Measurements from ENCODE around the gene ITGB4. TPM values are rescaled to one million over a fixed set of nuclear protein-coding genes. Genes with fewer than 3 reads are reported as not detected.

ITGB4 gene
- total RNA-seq, 2 donors from 2014 or later, result 3.4 to 5.1 TPM

- Histone ChIP-seq H3K4me1 (ENCODE audit: control insufficient read depth, insufficient read depth, low read length) (no peaks in the 10 kb centered on the region), H3K27ac (ENCODE audit: low read depth, low read length) (no peak overlapping the region), H3K9ac (ENCODE audit: extremely low read depth, low read length, poor library complexity, severe bottlenecking) (no peak overlapping the region), H3K4me3 (ENCODE audit: low read length) (no peak overlapping the region), H3K9me3 (ENCODE audit: control insufficient read depth, low read length) (no peaks in the 10 kb centered on the region), H3K36me3 (ENCODE audit: control insufficient read depth, insufficient read depth, low read length) (peaks cover 22% of the 10 kb centered on the region), H3K27me3 (ENCODE audit: control insufficient read depth, insufficient read depth, low read length, poor library complexity, severe bottlenecking) (no peaks in the 10 kb centered on the region)
- Mint-ChIP-seq H3K27ac (no peak overlapping the region), H3K27me3 (ENCODE audit: insufficient read depth) (no peaks in the 10 kb centered on the region), H3K36me3 (ENCODE audit: low read depth) (peaks cover 16% of the 10 kb centered on the region), H3K9me3 (no peaks in the 10 kb centered on the region), H3K4me3 (no peak overlapping the region), H3K4me1 (peaks cover 21% of the 10 kb centered on the region)
- DNase-seq, result no peak
- TF ChIP-seq, protein P1, sequence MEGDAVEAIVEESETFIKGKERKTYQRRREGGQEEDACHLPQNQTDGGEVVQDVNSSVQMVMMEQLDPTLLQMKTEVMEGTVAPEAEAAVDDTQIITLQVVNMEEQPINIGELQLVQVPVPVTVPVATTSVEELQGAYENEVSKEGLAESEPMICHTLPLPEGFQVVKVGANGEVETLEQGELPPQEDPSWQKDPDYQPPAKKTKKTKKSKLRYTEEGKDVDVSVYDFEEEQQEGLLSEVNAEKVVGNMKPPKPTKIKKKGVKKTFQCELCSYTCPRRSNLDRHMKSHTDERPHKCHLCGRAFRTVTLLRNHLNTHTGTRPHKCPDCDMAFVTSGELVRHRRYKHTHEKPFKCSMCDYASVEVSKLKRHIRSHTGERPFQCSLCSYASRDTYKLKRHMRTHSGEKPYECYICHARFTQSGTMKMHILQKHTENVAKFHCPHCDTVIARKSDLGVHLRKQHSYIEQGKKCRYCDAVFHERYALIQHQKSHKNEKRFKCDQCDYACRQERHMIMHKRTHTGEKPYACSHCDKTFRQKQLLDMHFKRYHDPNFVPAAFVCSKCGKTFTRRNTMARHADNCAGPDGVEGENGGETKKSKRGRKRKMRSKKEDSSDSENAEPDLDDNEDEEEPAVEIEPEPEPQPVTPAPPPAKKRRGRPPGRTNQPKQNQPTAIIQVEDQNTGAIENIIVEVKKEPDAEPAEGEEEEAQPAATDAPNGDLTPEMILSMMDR (conservative IDR thresholded peaks at IDR 0.05), result no peak
- WGBS, 2 experiments (ENCODE audit: insufficient coverage in 1 of 2, insufficient read length in 1 of 2), result 84 to 94% methylated on average over 6 to 11 of the region's 12 CpGs
Measured at GRCh38 chr17:75773121-75773807, 52.0 kb downstream of the ITGB4 start.

- TF ChIP-seq, protein P1 (conservative IDR thresholded peaks at IDR 0.05), result peak; percentile 68
- H3K4me1 ChIP-seq (ENCODE audit: control insufficient read depth, insufficient read depth, low read length), result no peaks in the 10 kb centered on the region
- Mint-ChIP-seq H3K9me3 (no peaks in the 10 kb centered on the region), H3K36me3 (ENCODE audit: low read depth) (peaks cover 22% of the 10 kb centered on the region), H3K27me3 (ENCODE audit: insufficient read depth) (no peaks in the 10 kb centered on the region), H3K4me3 (no peak overlapping the region), H3K27ac (no peak overlapping the region), H3K4me1 (peaks cover 23% of the 10 kb centered on the region)
- DNase-seq, result peak; percentile 92
- H3K27ac ChIP-seq (ENCODE audit: low read depth, low read length), result no peak overlapping the region
- H3K9ac ChIP-seq (ENCODE audit: extremely low read depth, low read length, poor library complexity, severe bottlenecking), result no peak overlapping the region
- no peaks in the 10 kb centered on the region for H3K27me3 ChIP-seq (ENCODE audit: control insufficient read depth, insufficient read depth, low read length, poor library complexity, severe bottlenecking)
- 86 to 93% methylated on average over 7 to 15 of the region's 15 CpGs for WGBS, 2 experiments (ENCODE audit: insufficient coverage in 1 of 2, insufficient read length in 1 of 2)
- H3K36me3 ChIP-seq (ENCODE audit: control insufficient read depth, insufficient read depth, low read length), result peaks cover 29% of the 10 kb centered on the region
- H3K9me3 ChIP-seq (ENCODE audit: control insufficient read depth, low read length), result no peaks in the 10 kb centered on the region
- no peak overlapping the region for H3K4me3 ChIP-seq (ENCODE audit: low read length)
Measured at GRCh38 chr17:75773808-75774470, 52.7 kb downstream of the ITGB4 start.

DNA sequence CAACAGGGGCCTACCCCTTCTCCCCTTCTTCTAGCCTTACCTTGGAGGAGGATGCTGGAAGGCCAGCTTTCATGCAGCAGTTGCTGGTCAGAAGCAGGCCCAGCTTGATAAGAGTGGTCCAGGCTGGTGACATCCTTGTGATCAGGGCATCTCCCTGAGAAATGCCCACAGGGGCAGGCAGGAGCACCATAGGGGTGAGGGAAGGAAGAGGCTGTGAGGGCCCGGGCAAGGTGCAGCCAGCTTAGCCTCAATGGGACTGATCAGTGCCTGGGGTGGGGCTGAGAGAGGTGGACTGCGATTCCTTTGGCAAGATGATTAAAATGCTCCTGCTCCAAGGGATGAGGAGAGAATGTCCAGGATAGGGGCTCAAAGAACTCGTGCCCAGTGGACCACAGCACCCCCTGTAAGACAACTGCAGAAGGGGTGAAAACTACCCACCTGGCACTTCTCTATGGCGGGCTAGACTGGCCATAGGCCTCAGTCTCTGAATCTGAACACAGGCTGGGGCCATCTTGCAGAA, 53.3 kb downstream of the ITGB4 start:
- TF ChIP-seq, protein P1 (conservative IDR thresholded peaks at IDR 0.05), result no peak
- Histone ChIP-seq H3K4me3 (ENCODE audit: low read length) (no peak overlapping the region), H3K4me1 (ENCODE audit: control insufficient read depth, insufficient read depth, low read length) (no peaks in the 10 kb centered on the region), H3K9ac (ENCODE audit: extremely low read depth, low read length, poor library complexity, severe bottlenecking) (no peak overlapping the region), H3K27ac (ENCODE audit: low read depth, low read length) (no peak overlapping the region), H3K36me3 (ENCODE audit: control insufficient read depth, insufficient read depth, low read length) (peaks cover 29% of the 10 kb centered on the region), H3K9me3 (ENCODE audit: control insufficient read depth, low read length) (no peaks in the 10 kb centered on the region), H3K27me3 (ENCODE audit: control insufficient read depth, insufficient read depth, low read length, poor library complexity, severe bottlenecking) (no peaks in the 10 kb centered on the region)
- Mint-ChIP-seq H3K36me3 (ENCODE audit: low read depth) (peaks cover 23% of the 10 kb centered on the region), H3K27ac (no peak overlapping the region), H3K9me3 (peaks cover under 1% of the 10 kb centered on the region), H3K4me1 (peaks cover 23% of the 10 kb centered on the region), H3K27me3 (ENCODE audit: insufficient read depth) (no peaks in the 10 kb centered on the region), H3K4me3 (no peak overlapping the region)
- no peak for DNase-seq
- WGBS, 2 experiments (ENCODE audit: insufficient coverage in 1 of 2, insufficient read length in 1 of 2), result 95 to 100% methylated on average over 1 to 4 of the region's 4 CpGs
